DOHH2 (cell line): ENCODE measurements around the gene BHLHE40.

Experiments
- H3F3A ChIP-seq: fragments of 200-600 bp; sonication (generic), shearing (Covaris generic); 2 replicates; pipeline ENCODE4 v1.6.0; 2016; ENCODE audit warnings: antibody characterized with exemption, mild to moderate bottlenecking; ENCODE audit not compliant: control insufficient read depth, insufficient read depth
- H3K27ac ChIP-seq: fragments of 200-600 bp; sonication (generic); 2 replicates; pipeline ENCODE4 v1.5.1; 2014; ENCODE audit warnings: low read depth, mild to moderate bottlenecking, low read length, moderate library complexity
- H3K27me3 ChIP-seq: fragments of 200-600 bp; sonication (generic); 2 replicates; pipeline ENCODE4 v1.6.1; 2014; ENCODE audit warnings: mild to moderate bottlenecking, low read length, mixed read lengths; ENCODE audit not compliant: control insufficient read depth
- H3K36me3 ChIP-seq: fragments of 200-600 bp; sonication (generic); 2 replicates; pipeline ENCODE4 v1.6.1; 2014; ENCODE audit warnings: mild to moderate bottlenecking, low read length, moderate library complexity, mixed read lengths; ENCODE audit not compliant: control insufficient read depth
- H3K4me1 ChIP-seq: fragments of 200-600 bp; sonication (generic); 2 replicates; pipeline ENCODE4 v1.6.1; 2014; ENCODE audit warnings: mild to moderate bottlenecking, low read length, mixed read lengths; ENCODE audit not compliant: control insufficient read depth
- H3K4me2 ChIP-seq: fragments of 200-600 bp; sonication (generic); 2 replicates; pipeline ENCODE4 v1.6.0; 2014; ENCODE audit warnings: mild to moderate bottlenecking, low read length, moderate library complexity
- H3K4me3 ChIP-seq: fragments of 200-600 bp; sonication (generic); 2 replicates; pipeline ENCODE4 v1.5.1; 2014; ENCODE audit warnings: mild to moderate bottlenecking, low read length, mixed read lengths
- H3K79me2 ChIP-seq: fragments of 200-600 bp; sonication (generic); 2 replicates; pipeline ENCODE4 v1.6.1; 2014; ENCODE audit warnings: mild to moderate bottlenecking, low read length, mixed read lengths; ENCODE audit not compliant: control insufficient read depth
- H3K9me2 ChIP-seq: fragments of 200-600 bp; sonication (generic); replicated peaks from 2 replicates; pipeline ENCODE4 v1.6.1; 2014; ENCODE audit warnings: mild to moderate bottlenecking, low read length, mixed read lengths; ENCODE audit not compliant: control insufficient read depth
- H3K9me3 ChIP-seq: fragments of 200-600 bp; sonication (generic); 2 replicates; pipeline ENCODE4 v1.6.1; 2014; ENCODE audit warnings: antibody characterized with exemption, low read length, mixed read lengths; ENCODE audit not compliant: control insufficient read depth, insufficient read depth
- H4K20me1 ChIP-seq: fragments of 200-600 bp; sonication (generic); 2 replicates; pipeline ENCODE4 v1.6.0; 2014; ENCODE audit warnings: low read depth, mild to moderate bottlenecking, antibody characterized with exemption, low read length, moderate library complexity; ENCODE audit not compliant: control insufficient read depth, insufficient read depth
- CTCF ChIP-seq: fragments of 200-600 bp; sonication (generic); IDR thresholded peaks from one replicate; pipeline ENCODE4 v1.5.1; 2014; ENCODE audit warnings: antibody characterized with exemption, mild to moderate bottlenecking, low read depth, low read length; ENCODE audit not compliant: poor library complexity, severe bottlenecking
- EZH2phosphoT487 ChIP-seq: fragments of 200-600 bp; sonication (generic); IDR thresholded peaks from 2 replicates; pipeline ENCODE4 v1.6.1; 2017; ENCODE audit warnings: borderline replicate concordance, mild to moderate bottlenecking, antibody characterized with exemption, low read length, moderate library complexity, mixed read lengths

The BHLHE40 gene

DNA sequence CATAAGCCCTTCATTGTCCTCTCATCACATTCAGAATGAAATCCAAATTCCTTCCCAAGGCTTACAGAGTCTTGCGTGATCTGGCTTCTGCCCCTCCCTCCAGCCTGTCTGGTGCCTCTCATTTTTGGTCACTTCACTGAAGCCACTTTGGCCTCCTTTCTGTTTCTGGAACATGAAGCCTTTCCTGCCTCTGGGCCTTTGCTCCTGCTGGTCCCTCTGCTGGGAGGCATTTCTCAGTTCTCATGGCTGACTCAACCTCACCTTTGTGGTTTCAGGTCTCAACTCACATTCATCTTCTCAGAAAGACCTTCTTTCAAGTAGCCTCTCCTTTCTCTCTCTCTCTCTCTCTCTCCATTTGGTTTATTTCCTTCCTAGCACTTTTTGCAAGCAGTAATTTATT, 43.9 kb upstream of the BHLHE40 start:
- no peak overlapping the region for H3K27ac ChIP-seq
- no peak overlapping the region for H3K4me2 ChIP-seq
- no peak for TF ChIP-seq EZH2phosphoT487
- TF ChIP-seq CTCF, result no peak

DNA sequence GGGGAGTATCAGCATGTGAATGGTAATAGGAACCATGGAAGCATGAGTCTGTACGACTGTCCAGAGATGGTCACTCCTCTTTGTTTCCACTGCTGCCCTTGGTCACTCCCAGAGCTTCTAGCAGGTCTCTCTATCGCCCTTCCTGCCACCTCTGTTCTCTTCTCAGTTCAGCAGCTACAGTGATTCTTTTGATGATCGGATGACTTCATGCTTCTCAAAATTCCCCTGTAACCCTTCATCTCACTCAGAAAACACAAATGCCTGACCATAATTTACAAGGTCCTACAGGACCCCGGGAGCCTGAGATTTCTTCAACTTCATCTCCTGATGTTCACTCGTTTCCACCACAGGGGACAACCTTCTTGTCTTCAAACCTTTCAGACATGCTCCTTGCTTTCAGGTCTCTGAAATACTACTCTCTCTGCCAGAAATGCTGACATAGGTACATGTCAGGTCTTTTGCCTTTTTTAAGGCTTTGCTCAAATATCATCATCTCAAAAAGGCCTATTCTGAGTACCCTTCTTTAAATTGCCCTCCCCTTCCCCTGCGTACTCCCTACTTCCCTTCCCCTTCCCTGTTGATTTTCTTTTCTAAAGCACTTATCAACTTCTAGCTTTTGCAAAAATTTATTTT, 42.1 kb upstream of the BHLHE40 start:
- Histone ChIP-seq H3K27ac (no peak overlapping the region), H4K20me1 (no peaks in the 10 kb centered on the region), H3K79me2 (no peaks in the 10 kb centered on the region), H3K4me2 (no peak overlapping the region), H3K4me3 (no peak overlapping the region), H3F3A (no peaks in the 10 kb centered on the region), H3K9me3 (no peaks in the 10 kb centered on the region), H3K36me3 (no peaks in the 10 kb centered on the region), H3K9me2 (no peaks in the 10 kb centered on the region), H3K27me3 (peaks cover 3% of the 10 kb centered on the region; the same call in 1 of the 2 replicates), H3K4me1 (no peaks in the 10 kb centered on the region)
- TF ChIP-seq EZH2phosphoT487 (no peak), CTCF (no peak)

More for the DNA sequence above, 43.9 kb upstream of the BHLHE40 start:
- H3F3A ChIP-seq, result no peaks in the 10 kb centered on the region
- H3K4me3 ChIP-seq, result no peak overlapping the region
- peaks cover 3% of the 10 kb centered on the region; the same call in 1 of the 2 replicates for H3K27me3 ChIP-seq
- H3K36me3 ChIP-seq, result no peaks in the 10 kb centered on the region
- H3K79me2 ChIP-seq, result no peaks in the 10 kb centered on the region
- no peaks in the 10 kb centered on the region for H3K9me3 ChIP-seq
- no peaks in the 10 kb centered on the region for H4K20me1 ChIP-seq
- no peaks in the 10 kb centered on the region for H3K4me1 ChIP-seq
- no peaks in the 10 kb centered on the region for H3K9me2 ChIP-seq

DNA sequence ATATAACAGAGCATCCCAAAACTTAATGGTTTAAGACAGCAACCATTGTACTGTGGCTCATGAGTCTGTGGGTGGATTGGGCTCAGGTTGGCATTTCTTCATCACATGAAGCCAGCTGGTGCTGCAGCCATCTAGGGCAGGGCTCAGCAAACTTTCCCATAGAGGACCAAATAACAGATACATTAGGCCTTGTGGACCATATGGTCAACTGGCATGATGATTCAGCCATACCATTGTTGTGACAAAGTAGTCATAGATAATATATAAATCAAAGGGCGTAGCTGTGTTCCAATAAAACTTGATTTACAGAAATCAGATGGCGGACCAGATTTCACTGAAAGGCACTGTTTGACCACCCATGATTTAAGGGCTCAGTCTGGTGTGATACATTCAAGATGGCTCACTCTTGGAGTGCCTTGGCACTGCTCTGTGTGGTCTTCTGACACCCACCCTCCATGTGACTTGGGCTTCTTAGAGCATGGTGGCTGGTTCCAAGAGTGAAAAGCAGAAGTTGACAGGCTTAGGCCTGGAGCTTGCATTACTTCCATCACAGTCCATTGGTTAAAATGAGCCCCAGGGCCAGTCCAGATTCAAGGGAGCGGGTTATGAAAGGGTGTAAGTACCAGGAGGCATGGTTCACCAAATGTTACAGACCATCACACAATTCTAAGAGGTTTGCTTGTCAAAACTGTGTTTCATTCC, 40.8 kb upstream of the BHLHE40 start:
- H3K27ac ChIP-seq, result no peak overlapping the region

More for the DNA sequence above, 40.8 kb upstream of the BHLHE40 start:
- H3K36me3 ChIP-seq, result no peaks in the 10 kb centered on the region
- H4K20me1 ChIP-seq, result no peaks in the 10 kb centered on the region
- H3K4me1 ChIP-seq, result no peaks in the 10 kb centered on the region
- no peaks in the 10 kb centered on the region for H3K9me3 ChIP-seq
- no peak overlapping the region for H3K4me2 ChIP-seq
- H3K4me3 ChIP-seq, result no peak overlapping the region
- H3K9me2 ChIP-seq, result no peaks in the 10 kb centered on the region
- TF ChIP-seq CTCF (no peak), EZH2phosphoT487 (no peak)
- H3K79me2 ChIP-seq, result no peaks in the 10 kb centered on the region
- no peaks in the 10 kb centered on the region for H3F3A ChIP-seq
- H3K27me3 ChIP-seq, result peaks cover 3% of the 10 kb centered on the region; the same call in 1 of the 2 replicates
